Natural killer cell (primary cell): ENCODE data around the gene SCMH1. TPM values are rescaled to one million over a fixed set of nuclear protein-coding genes. Genes with fewer than 3 reads are reported as not detected.

ENCODE experiments used
- ATAC-seq, 3 donors: fragments of 150-1000 bp in 2 of 3; fragments of 200-7000 bp in 1 of 3; cut with Tn5 transposase; 1 replicate in 1 of 3; 2 replicates in 2 of 3; pipeline ENCODE4 v1.10.0; 2021; ENCODE audit warnings: mild to moderate bottlenecking in 2 of 3, moderate library complexity in 2 of 3
- DNase-seq, 2 donors: peaks; one replicate each; pipeline versions ENCODE4 v3.0.0 to v3.0.0-alpha.2; 2013 to 2021; ENCODE audit warnings: mixed read lengths in 1 of 2
- H3K27ac ChIP-seq: one replicate; pipeline ENCODE4 v1.5.1; 2013; ENCODE audit warnings: mild to moderate bottlenecking, low read length
- H3K27me3 ChIP-seq: one replicate; pipeline ENCODE4 v1.6.1; 2013; ENCODE audit warnings: low read length; ENCODE audit not compliant: control insufficient read depth, insufficient read depth
- H3K36me3 ChIP-seq: one replicate; pipeline ENCODE4 v1.6.1; 2013; ENCODE audit warnings: low read length; ENCODE audit not compliant: control insufficient read depth, insufficient read depth
- H3K4me1 ChIP-seq: one replicate; pipeline ENCODE4 v1.6.1; 2013; ENCODE audit warnings: low read length; ENCODE audit not compliant: control insufficient read depth, insufficient read depth
- H3K4me3 ChIP-seq: one replicate; pipeline ENCODE4 v1.5.1; 2013; ENCODE audit warnings: low read length
- H3K9me3 ChIP-seq: one replicate; pipeline ENCODE4 v1.6.1; 2013; ENCODE audit warnings: low read length; ENCODE audit not compliant: control insufficient read depth, insufficient read depth
- H3K27ac Mint-ChIP-seq, 2 donors: one replicate each; pipeline ENCODE4 v1.8.0; 2022; ENCODE audit warnings: mild to moderate bottlenecking in 2 of 2, mixed read lengths in 2 of 2, moderate library complexity in 1 of 2
- H3K27me3 Mint-ChIP-seq, 2 donors: one replicate each; pipeline ENCODE4 v1.8.0; 2022; ENCODE audit warnings: low read depth in 2 of 2, mixed read lengths in 2 of 2
- H3K36me3 Mint-ChIP-seq: one replicate; pipeline ENCODE4 v1.8.0; 2022; ENCODE audit warnings: mixed read lengths
- H3K4me1 Mint-ChIP-seq, 2 donors: one replicate each; pipeline ENCODE4 v1.8.0; 2022; ENCODE audit warnings: mixed read lengths in 2 of 2
- H3K4me3 Mint-ChIP-seq: one replicate; pipeline ENCODE4 v1.8.0; 2022; ENCODE audit warnings: mild to moderate bottlenecking, moderate library complexity, mixed read lengths
- H3K9me3 Mint-ChIP-seq, 2 donors: one replicate each; pipeline ENCODE4 v1.8.0; 2022; ENCODE audit warnings: mixed read lengths in 2 of 2
- CTCF ChIP-seq: fragments of 200-600 bp; IDR thresholded peaks from one replicate; pipeline ENCODE4 v1.8.0; 2022; ENCODE audit warnings: antibody characterized with exemption
- WGBS: methylation state at CpG from one replicate; pipeline ENCODE4 v1.1.7; 2013; ENCODE audit warnings: missing lambda C conversion rate; ENCODE audit not compliant: insufficient coverage; 5-methylcytosine and 5-hydroxymethylcytosine counted together
- intact Hi-C: fragments of 100-400 bp; cut with micrococcal nuclease; formaldehyde crosslinking; loops from one replicate; pipeline ENCODE4 v1.14.2; 2022
- total RNA-seq, 4 donors: library from RNA; stranded (reverse); fragments of 120-200 nt in 1 of 4; gene quantifications; one replicate each; pipeline versions ENCODE4 v1.2.3 to v1.2.4, GENCODE V29; 2013 to 2022

Gene SCMH1
- total RNA-seq, 3 donors from 2014 or later (not counting 1 experiment from before 2014, with no cell fraction given), result 8.3 to 10.2 (median 9.1) TPM

GRCh38 chr1:41249319-41249718 lies 7.2 kb upstream of the SCMH1 start:
- no peaks in the 10 kb centered on the region for H3K36me3 Mint-ChIP-seq
- no peak for ATAC-seq
- DNase-seq, result no peak
- H3K4me3 ChIP-seq, result no peak overlapping the region
- H3K27me3 Mint-ChIP-seq, result peaks cover 13 to 24% of the 10 kb centered on the region in 2 donors
- whole genome bisulfite sequencing, result 94% methylated on average over 5 of the region's 5 CpGs
- H3K4me1 ChIP-seq, result no peaks in the 10 kb centered on the region
- H3K4me1 Mint-ChIP-seq, result no peaks in the 10 kb centered on the region
- H3K27ac ChIP-seq, result no peak overlapping the region
- no peaks in the 10 kb centered on the region for H3K36me3 ChIP-seq
- H3K9me3 ChIP-seq, result no peaks in the 10 kb centered on the region
- no peak for TF ChIP-seq CTCF
- no peaks in the 10 kb centered on the region for H3K9me3 Mint-ChIP-seq
- no peaks in the 10 kb centered on the region for H3K27me3 ChIP-seq
- intact Hi-C loops, result no loop called here
- no peak overlapping the region for H3K27ac Mint-ChIP-seq
- no peak overlapping the region for H3K4me3 Mint-ChIP-seq

- no peaks in the 10 kb centered on the region for H3K36me3 Mint-ChIP-seq
- ATAC-seq (no peak), DNase-seq (no peak)
- Histone ChIP-seq H3K27me3 (no peaks in the 10 kb centered on the region), H3K4me1 (peaks cover 9% of the 10 kb centered on the region), H3K9me3 (no peaks in the 10 kb centered on the region), H3K4me3 (no peak overlapping the region), H3K36me3 (no peaks in the 10 kb centered on the region), H3K27ac (no peak overlapping the region)
- peaks cover 0 to 8% of the 10 kb centered on the region in 2 donors for H3K4me1 Mint-ChIP-seq
- H3K4me3 Mint-ChIP-seq, result no peak overlapping the region
- H3K27ac Mint-ChIP-seq, result no peak overlapping the region
- no peaks in the 10 kb centered on the region for H3K9me3 Mint-ChIP-seq
- H3K27me3 Mint-ChIP-seq, result peaks cover 0 to 11% of the 10 kb centered on the region in 2 donors
- no peak for TF ChIP-seq CTCF
- 80% methylated on average over 1 of the region's 1 CpG for WGBS
- intact Hi-C loops, result no loop called here
Observed at GRCh38 chr1:41246568-41246967, 4.5 kb upstream of the SCMH1 start.

- DNase-seq, result no peak
- H3K36me3 Mint-ChIP-seq, result no peaks in the 10 kb centered on the region
- H3K4me3 Mint-ChIP-seq, result no peak overlapping the region
- no peak for TF ChIP-seq CTCF
- intact Hi-C loops, result no loop called here
- Histone ChIP-seq H3K27ac (no peak overlapping the region), H3K36me3 (no peaks in the 10 kb centered on the region), H3K9me3 (no peaks in the 10 kb centered on the region), H3K4me1 (peaks cover 13% of the 10 kb centered on the region), H3K27me3 (no peaks in the 10 kb centered on the region), H3K4me3 (no peak overlapping the region)
- 60% methylated on average over 1 of the region's 2 CpGs for WGBS
- H3K9me3 Mint-ChIP-seq, result no peaks in the 10 kb centered on the region
- H3K27ac Mint-ChIP-seq, result no peak overlapping the region
- H3K27me3 Mint-ChIP-seq, result peaks cover 0 to 11% of the 10 kb centered on the region in 2 donors
- H3K4me1 Mint-ChIP-seq, result peaks cover 5 to 13% of the 10 kb centered on the region in 2 donors
- ATAC-seq, result no peak
Observed at GRCh38 chr1:41245659-41246058, 3.6 kb upstream of the SCMH1 start.

GRCh38 chr1:41243079-41243385 lies 926 bp upstream of the SCMH1 start:
- Mint-ChIP-seq H3K27ac (peak overlapping the region; percentile 26 to 41), H3K27me3 (peaks cover 0 to 11% of the 10 kb centered on the region in 2 donors), H3K36me3 (no peaks in the 10 kb centered on the region), H3K9me3 (no peaks in the 10 kb centered on the region), H3K4me1 (peaks cover 7 to 16% of the 10 kb centered on the region in 2 donors), H3K4me3 (peak overlapping the region; percentile 80)
- DNase-seq, result no peak
- Histone ChIP-seq H3K27me3 (no peaks in the 10 kb centered on the region), H3K4me1 (peaks cover 13% of the 10 kb centered on the region), H3K4me3 (peak overlapping the region; percentile 62), H3K36me3 (no peaks in the 10 kb centered on the region), H3K9me3 (no peaks in the 10 kb centered on the region), H3K27ac (no peak overlapping the region)
- WGBS, result 84% methylated on average over 3 of the region's 3 CpGs
- intact Hi-C loops, result no loop called here
- no peak for TF ChIP-seq CTCF
- ATAC-seq, result no peak
